GM11168 (cell line): ENCODE data around the gene ZFYVE28.

ENCODE experiments used
- in situ Hi-C: fragments of 300-500 bp; cut with MboI; formaldehyde crosslinking; loops from one replicate; pipeline ENCODE4 v1.12.0; 2022; ENCODE audit warnings: low sequenced_read_pairs; ENCODE audit not compliant: unreplicated experiment

Gene ZFYVE28

GRCh38 chr4:2266821-2267220, 151.6 kb downstream of the ZFYVE28 start:
- in situ Hi-C loops, result no loop called here

GRCh38 chr4:2266181-2266580, 152.3 kb downstream of the ZFYVE28 start:
- in situ Hi-C loops, result no loop called here

GRCh38 chr4:2265113-2266110, 153.0 kb downstream of the ZFYVE28 start:
- in situ Hi-C loops, result no loop called here

GRCh38 chr4:2264481-2265041, 153.9 kb downstream of the ZFYVE28 start:
- in situ Hi-C loops, result no loop called here

- in situ Hi-C loops, result no loop called here
These were observed 154.5 kb downstream of the ZFYVE28 start for GRCh38 chr4:2263926-2264321.

GRCh38 chr4:2262944-2263250, 155.5 kb downstream of the ZFYVE28 start:
- in situ Hi-C loops, result no loop called here

- in situ Hi-C loops, result no loop called here
These were observed 156.1 kb downstream of the ZFYVE28 start for GRCh38 chr4:2262145-2262943.

GRCh38 chr4:2261853-2262144, 156.6 kb downstream of the ZFYVE28 start, which contains the start of gene MXD4:
MXD4 (minus strand) TSS chr4:2262109; CDS start chr4:2261980, 129 bp downstream.
- in situ Hi-C loops, result no loop called here

GRCh38 chr4:2261110-2261852, 157.2 kb downstream of the ZFYVE28 start:
- in situ Hi-C loops, result no loop called here

GRCh38 chr4:2260344-2261109, 157.9 kb downstream of the ZFYVE28 start:
- in situ Hi-C loops, result no loop called here

GRCh38 chr4:2259541-2260343, 158.7 kb downstream of the ZFYVE28 start:
- in situ Hi-C loops, result no loop called here

GRCh38 chr4:2259036-2259540, 159.4 kb downstream of the ZFYVE28 start:
- in situ Hi-C loops, result no loop called here

GRCh38 chr4:2258091-2259035, 160.1 kb downstream of the ZFYVE28 start:
- in situ Hi-C loops, result no loop called here

GRCh38 chr4:2257361-2258081, 160.9 kb downstream of the ZFYVE28 start:
- in situ Hi-C loops, result no loop called here

- in situ Hi-C loops, result no loop called here
These were observed 161.7 kb downstream of the ZFYVE28 start for GRCh38 chr4:2256781-2257191.

- in situ Hi-C loops, result no loop called here
These were observed 162.2 kb downstream of the ZFYVE28 start for GRCh38 chr4:2256156-2256731.
